IPS-15b (cell line): ENCODE data around the gene SLC5A2.

Experiments
- H3K27me3 ChIP-seq: one replicate; pipeline ENCODE4 v1.6.1; 2013; ENCODE audit warnings: low read length; ENCODE audit not compliant: control insufficient read depth, insufficient read depth
- H3K36me3 ChIP-seq: one replicate; pipeline ENCODE4 v1.6.1; 2013; ENCODE audit warnings: low read length; ENCODE audit not compliant: control insufficient read depth, insufficient read depth
- H3K4me1 ChIP-seq: one replicate; pipeline ENCODE4 v1.6.1; 2013; ENCODE audit warnings: mild to moderate bottlenecking, low read length; ENCODE audit not compliant: control insufficient read depth, insufficient read depth
- H3K4me3 ChIP-seq: one replicate; pipeline ENCODE4 v1.5.1; 2013; ENCODE audit warnings: low read depth, low read length
- H3K9ac ChIP-seq: one replicate; pipeline ENCODE4 v1.6.1; 2013; ENCODE audit warnings: low read depth, mild to moderate bottlenecking, low read length
- H3K9me3 ChIP-seq: one replicate; pipeline ENCODE4 v1.6.1; 2013; ENCODE audit warnings: mild to moderate bottlenecking, low read length; ENCODE audit not compliant: control insufficient read depth, insufficient read depth

SLC5A2 gene

GRCh38 chr16:31461921-31462804, 20.8 kb upstream of the SLC5A2 start:
- no peaks in the 10 kb centered on the region for H3K9me3 ChIP-seq
- no peaks in the 10 kb centered on the region for H3K27me3 ChIP-seq
- no peak overlapping the region for H3K4me3 ChIP-seq
- H3K4me1 ChIP-seq: peaks cover 6% of the 10 kb centered on the region
- no peak overlapping the region for H3K9ac ChIP-seq
- peaks cover 9% of the 10 kb centered on the region for H3K36me3 ChIP-seq

GRCh38 chr16:31464348-31464769, 18.6 kb upstream of the SLC5A2 start:
- Histone ChIP-seq H3K36me3 (peaks cover 9% of the 10 kb centered on the region), H3K4me3 (no peak overlapping the region), H3K27me3 (no peaks in the 10 kb centered on the region), H3K4me1 (peaks cover 6% of the 10 kb centered on the region), H3K9ac (no peak overlapping the region), H3K9me3 (no peaks in the 10 kb centered on the region)

- Histone ChIP-seq H3K27me3 (no peaks in the 10 kb centered on the region), H3K9me3 (no peaks in the 10 kb centered on the region), H3K4me3 (no peak overlapping the region), H3K4me1 (peaks cover 6% of the 10 kb centered on the region), H3K9ac (no peak overlapping the region), H3K36me3 (peaks cover 9% of the 10 kb centered on the region)
Observed at GRCh38 chr16:31464781-31465260, 18.1 kb upstream of the SLC5A2 start.

GRCh38 chr16:31465788-31466370, 17.0 kb upstream of the SLC5A2 start:
- no peaks in the 10 kb centered on the region for H3K4me1 ChIP-seq
- peaks cover 9% of the 10 kb centered on the region for H3K36me3 ChIP-seq
- H3K4me3 ChIP-seq: no peak overlapping the region
- no peaks in the 10 kb centered on the region for H3K27me3 ChIP-seq
- no peak overlapping the region for H3K9ac ChIP-seq
- no peaks in the 10 kb centered on the region for H3K9me3 ChIP-seq

GRCh38 chr16:31466381-31466841, 16.5 kb upstream of the SLC5A2 start:
- Histone ChIP-seq H3K9me3 (no peaks in the 10 kb centered on the region), H3K4me1 (peaks cover 5% of the 10 kb centered on the region), H3K4me3 (no peak overlapping the region), H3K36me3 (peaks cover 9% of the 10 kb centered on the region), H3K9ac (no peak overlapping the region), H3K27me3 (peaks cover 1% of the 10 kb centered on the region)

- Histone ChIP-seq H3K9me3 (no peaks in the 10 kb centered on the region), H3K9ac (no peak overlapping the region), H3K27me3 (peaks cover 3% of the 10 kb centered on the region), H3K36me3 (peaks cover 9% of the 10 kb centered on the region), H3K4me3 (no peak overlapping the region), H3K4me1 (peaks cover 7% of the 10 kb centered on the region)
Observed at GRCh38 chr16:31467151-31467773, 15.7 kb upstream of the SLC5A2 start.

GRCh38 chr16:31467858-31468257, 15.1 kb upstream of the SLC5A2 start:
- Histone ChIP-seq H3K4me1 (peaks cover 7% of the 10 kb centered on the region), H3K9ac (no peak overlapping the region), H3K9me3 (no peaks in the 10 kb centered on the region), H3K27me3 (peaks cover 3% of the 10 kb centered on the region), H3K4me3 (no peak overlapping the region), H3K36me3 (peaks cover 9% of the 10 kb centered on the region)

- peaks cover 2% of the 10 kb centered on the region for H3K36me3 ChIP-seq
- H3K4me3 ChIP-seq: no peak overlapping the region
- H3K9ac ChIP-seq: no peak overlapping the region
- H3K27me3 ChIP-seq: peaks cover 30% of the 10 kb centered on the region
- no peaks in the 10 kb centered on the region for H3K9me3 ChIP-seq
- peaks cover 7% of the 10 kb centered on the region for H3K4me1 ChIP-seq
Observed at GRCh38 chr16:31470615-31471014, 12.3 kb upstream of the SLC5A2 start.

- Histone ChIP-seq H3K27me3 (peaks cover 34% of the 10 kb centered on the region), H3K4me1 (peaks cover 7% of the 10 kb centered on the region), H3K36me3 (no peaks in the 10 kb centered on the region), H3K4me3 (peak overlapping the region; percentile 61), H3K9ac (peak overlapping the region; percentile 47), H3K9me3 (no peaks in the 10 kb centered on the region)
Observed at GRCh38 chr16:31471241-31471874, 11.6 kb upstream of the SLC5A2 start.

GRCh38 chr16:31471875-31472708, 10.8 kb upstream of the SLC5A2 start, which contains the start of gene TGFB1I1:
TSS of gene TGFB1I1 (plus strand) at chr16:31472152. CDS start at chr16:31472189, 37 bp downstream.
- Histone ChIP-seq H3K4me3 (peak within 1 kb of the TSS; percentile 70), H3K27me3 (peaks cover 34% of the 10 kb centered on the region), H3K9me3 (no peaks in the 10 kb centered on the region), H3K36me3 (no peaks in the 10 kb centered on the region), H3K9ac (peak within 1 kb of the TSS; percentile 47), H3K4me1 (peaks cover 7% of the 10 kb centered on the region)
